CD4-positive, alpha-beta T cell (primary cell): ENCODE measurements around the gene UBXN11. TPM values are rescaled to one million over a fixed set of nuclear protein-coding genes. Genes with fewer than 3 reads are reported as not detected.
A peak's percentile ranks its signal among the peaks of the same experiment; 100 is the strongest.

Source experiments
- ATAC-seq: fragments of 200-7000 bp; cut with Tn5 transposase; one replicate; pipeline ENCODE4 v1.10.0; 2022; ENCODE audit warnings: mild to moderate bottlenecking; ENCODE audit not compliant: poor library complexity
- CTCF ChIA-PET: fragments of 350-600 bp; sonication (Branson Sonifier 250); formaldehyde crosslinking; loops from one replicate; lab custom pipeline; 2021; ENCODE audit warnings: antibody characterized with exemption, inconsistent platforms; lab: Charles Lee
- POLR2A ChIA-PET: fragments of 350-600 bp; sonication (Branson Sonifier 250); formaldehyde crosslinking; loops from one replicate; lab custom pipeline; 2021; ENCODE audit warnings: antibody characterized with exemption, inconsistent platforms; lab: Charles Lee
- DNase-seq, 14 experiments: peaks; one replicate each; pipeline ENCODE4 v3.0.0-alpha.2; 2013 to 2020; ENCODE audit warnings: mixed read lengths in 2 of 14
- H3K27ac ChIP-seq, 2 donors: one replicate each; pipeline versions ENCODE4 v1.5.1 to v1.7.0; 2013; ENCODE audit warnings: low read length in 2 of 2, low read depth in 1 of 2, mild to moderate bottlenecking in 1 of 2
- H3K27me3 ChIP-seq, 2 experiments: 1 replicate in 1 of 2; 2 replicates in 1 of 2; pipeline versions ENCODE4 v1.6.1 to v1.7.0; 2013; ENCODE audit warnings: low read length in 2 of 2, control low read depth in 1 of 2, mild to moderate bottlenecking in 1 of 2, moderate library complexity in 1 of 2; ENCODE audit not compliant: insufficient read depth in 2 of 2, control insufficient read depth in 1 of 2
- H3K36me3 ChIP-seq: one replicate; pipeline ENCODE4 v1.6.1; 2013; ENCODE audit warnings: low read length, control low read depth; ENCODE audit not compliant: insufficient read depth
- H3K4me1 ChIP-seq: one replicate; pipeline ENCODE4 v1.6.1; 2013; ENCODE audit warnings: low read length, control low read depth; ENCODE audit not compliant: insufficient read depth
- H3K4me3 ChIP-seq: one replicate; pipeline ENCODE4 v1.5.1; 2013; ENCODE audit warnings: mild to moderate bottlenecking, low read length, moderate library complexity
- H3K9me3 ChIP-seq, 2 experiments: 1 replicate in 1 of 2; 2 replicates in 1 of 2; pipeline versions ENCODE4 v1.6.1 to v1.7.0; 2013; ENCODE audit warnings: low read length in 2 of 2, mild to moderate bottlenecking in 2 of 2, control low read depth in 1 of 2, moderate library complexity in 1 of 2; ENCODE audit not compliant: control insufficient read depth in 1 of 2, insufficient read depth in 1 of 2
- H3K27ac Mint-ChIP-seq: one replicate; pipeline ENCODE4 v1.8.0; 2020; ENCODE audit warnings: mixed read lengths
- H3K27me3 Mint-ChIP-seq: one replicate; pipeline ENCODE4 v1.8.0; 2021; ENCODE audit warnings: mixed read lengths
- H3K36me3 Mint-ChIP-seq: one replicate; pipeline ENCODE4 v1.8.0; 2021; ENCODE audit warnings: low read depth, mixed read lengths
- H3K4me1 Mint-ChIP-seq: one replicate; pipeline ENCODE4 v1.8.0; 2021; ENCODE audit warnings: low read depth, mixed read lengths
- H3K4me3 Mint-ChIP-seq: one replicate; pipeline ENCODE4 v1.8.0; 2020; ENCODE audit warnings: mild to moderate bottlenecking, mixed read lengths
- H3K9me3 Mint-ChIP-seq: one replicate; pipeline ENCODE4 v1.8.0; 2020; ENCODE audit warnings: mixed read lengths
- intact Hi-C, 2 experiments: fragments of 100-400 bp; cut with DNase I in 1 of 2; cut with micrococcal nuclease in 1 of 2; formaldehyde crosslinking; loops; one replicate each; pipeline versions ENCODE4 v1.15.1 to v1.9.0; 2023 to 2025; cut with DNase I, micrococcal nuclease
- total RNA-seq, 174 experiments: library from RNA in 2 of 174; stranded (reverse) in 2 of 174; gene quantifications; one replicate each; pipeline ENCODE4 v1.2.3 and lab custom pipeline; 2021 to 2026
- TF ChIP-seq, protein P1 (sequence below): fragments of 200-600 bp; IDR thresholded peaks from one replicate; pipeline ENCODE4 v1.8.0; 2022; ENCODE audit warnings: antibody characterized with exemption, mild to moderate bottlenecking

The UBXN11 gene
- total RNA-seq, 2 experiments from 2014 or later = 39.3 to 42.3 TPM

DNA sequence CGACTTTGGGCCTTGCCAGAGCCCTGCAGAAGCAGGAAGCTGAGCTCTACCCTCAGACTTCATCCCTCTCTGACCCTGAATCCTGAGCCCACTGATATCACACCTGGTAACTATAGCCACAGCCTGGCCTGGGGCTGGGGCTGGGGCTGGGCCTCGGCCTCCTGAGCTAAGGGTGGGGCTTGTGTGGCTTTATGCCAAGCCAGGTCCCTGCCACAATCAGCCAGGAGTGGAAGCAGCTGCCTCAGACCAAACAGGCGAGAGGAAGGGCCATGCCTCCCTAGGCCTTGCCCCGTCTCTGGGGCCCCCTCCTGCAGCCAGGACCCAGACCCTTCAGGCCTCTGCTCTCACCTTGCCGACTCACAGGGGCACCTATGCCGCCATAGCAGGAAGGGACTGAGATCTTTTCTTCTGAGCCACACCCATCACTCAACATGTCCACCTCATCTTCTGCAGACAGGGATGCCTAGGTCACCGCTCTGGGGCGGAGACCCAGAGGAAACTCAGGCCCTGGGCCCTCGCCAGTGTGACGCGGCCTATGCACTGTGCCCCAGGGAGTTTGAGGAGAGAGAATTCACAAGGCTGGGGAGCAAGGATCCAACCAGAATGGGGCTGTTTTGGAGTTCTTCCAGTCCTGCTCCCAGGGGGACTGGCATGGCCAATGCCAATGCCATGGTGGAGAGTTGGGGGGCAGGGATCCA, 5.7 kb downstream of the UBXN11 start:
- Histone ChIP-seq H3K27ac (no peak overlapping the region), H3K9me3 (no peaks in the 10 kb centered on the region), H3K4me3 (no peak overlapping the region), H3K4me1 (peaks cover 28% of the 10 kb centered on the region), H3K27me3 (no peaks in the 10 kb centered on the region), H3K36me3 (peaks cover 9% of the 10 kb centered on the region)
- ATAC-seq (no peak), DNase-seq (no peak)
- peaks cover 8% of the 10 kb centered on the region for H3K36me3 Mint-ChIP-seq
- no peaks in the 10 kb centered on the region for H3K9me3 Mint-ChIP-seq
- POLR2A ChIA-PET = interaction anchor here (0.7 to 2.6 kb wide), 5 partner anchors 10 to 17 kb away, joined by 4 to 16 read pairs (median 6); partner anchors contain the start of gene CD52
- no peak overlapping the region for H3K4me3 Mint-ChIP-seq
- intact Hi-C loops = no loop called here
- CTCF ChIA-PET = interaction anchor here (0.8 to 2.2 kb wide), 4 partner anchors 11 to 26 kb away, joined by 3 to 10 read pairs (median 3); no protein-coding TSS in a partner anchor
- no peaks in the 10 kb centered on the region for H3K27me3 Mint-ChIP-seq
- peak overlapping the region; percentile 47 for H3K27ac Mint-ChIP-seq
- TF ChIP-seq, protein P1, sequence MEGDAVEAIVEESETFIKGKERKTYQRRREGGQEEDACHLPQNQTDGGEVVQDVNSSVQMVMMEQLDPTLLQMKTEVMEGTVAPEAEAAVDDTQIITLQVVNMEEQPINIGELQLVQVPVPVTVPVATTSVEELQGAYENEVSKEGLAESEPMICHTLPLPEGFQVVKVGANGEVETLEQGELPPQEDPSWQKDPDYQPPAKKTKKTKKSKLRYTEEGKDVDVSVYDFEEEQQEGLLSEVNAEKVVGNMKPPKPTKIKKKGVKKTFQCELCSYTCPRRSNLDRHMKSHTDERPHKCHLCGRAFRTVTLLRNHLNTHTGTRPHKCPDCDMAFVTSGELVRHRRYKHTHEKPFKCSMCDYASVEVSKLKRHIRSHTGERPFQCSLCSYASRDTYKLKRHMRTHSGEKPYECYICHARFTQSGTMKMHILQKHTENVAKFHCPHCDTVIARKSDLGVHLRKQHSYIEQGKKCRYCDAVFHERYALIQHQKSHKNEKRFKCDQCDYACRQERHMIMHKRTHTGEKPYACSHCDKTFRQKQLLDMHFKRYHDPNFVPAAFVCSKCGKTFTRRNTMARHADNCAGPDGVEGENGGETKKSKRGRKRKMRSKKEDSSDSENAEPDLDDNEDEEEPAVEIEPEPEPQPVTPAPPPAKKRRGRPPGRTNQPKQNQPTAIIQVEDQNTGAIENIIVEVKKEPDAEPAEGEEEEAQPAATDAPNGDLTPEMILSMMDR = no peak
- H3K4me1 Mint-ChIP-seq = peaks cover 18% of the 10 kb centered on the region

DNA sequence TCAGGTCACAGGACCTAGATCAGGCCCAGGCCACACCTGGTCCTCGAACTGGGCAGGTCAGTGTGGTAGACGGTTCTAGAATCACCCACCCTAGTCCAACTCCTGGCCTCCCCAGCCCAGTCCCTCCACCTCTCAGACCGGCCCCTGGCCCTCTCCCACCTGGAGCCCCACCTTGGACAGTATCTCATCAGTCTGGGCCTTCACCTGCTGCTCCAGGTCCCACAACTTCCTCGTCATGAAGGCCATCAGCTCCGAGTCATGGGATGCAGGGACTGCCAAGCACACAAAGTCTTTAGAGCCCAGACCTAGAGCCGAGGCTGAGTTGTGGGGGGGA, 8.7 kb downstream of the UBXN11 start:
- no peaks in the 10 kb centered on the region for H3K9me3 Mint-ChIP-seq
- no peaks in the 10 kb centered on the region for H3K9me3 ChIP-seq
- no peaks in the 10 kb centered on the region for H3K27me3 Mint-ChIP-seq
- no peak overlapping the region for H3K4me3 ChIP-seq
- intact Hi-C loops = no loop called here
- H3K4me1 ChIP-seq = peaks cover 41% of the 10 kb centered on the region
- CTCF ChIA-PET = no interaction called here
- no peak overlapping the region for H3K27ac ChIP-seq
- no peak overlapping the region for H3K27ac Mint-ChIP-seq
- peaks cover 21% of the 10 kb centered on the region for H3K4me1 Mint-ChIP-seq
- H3K36me3 ChIP-seq = peaks cover 11% of the 10 kb centered on the region
- peaks cover 12% of the 10 kb centered on the region for H3K36me3 Mint-ChIP-seq
- peak in 1 of 14 experiments; percentile 1 for DNase-seq
- no peaks in the 10 kb centered on the region for H3K27me3 ChIP-seq
- ATAC-seq = no peak
- TF ChIP-seq, protein P1 = no peak
- no peak overlapping the region for H3K4me3 Mint-ChIP-seq
- POLR2A ChIA-PET = interaction anchor here (0.8 to 1.8 kb wide), 5 partner anchors 9 to 19 kb away, joined by 3 to 6 read pairs (median 5); partner anchors contain the start of genes CD52 and UBXN11

DNA sequence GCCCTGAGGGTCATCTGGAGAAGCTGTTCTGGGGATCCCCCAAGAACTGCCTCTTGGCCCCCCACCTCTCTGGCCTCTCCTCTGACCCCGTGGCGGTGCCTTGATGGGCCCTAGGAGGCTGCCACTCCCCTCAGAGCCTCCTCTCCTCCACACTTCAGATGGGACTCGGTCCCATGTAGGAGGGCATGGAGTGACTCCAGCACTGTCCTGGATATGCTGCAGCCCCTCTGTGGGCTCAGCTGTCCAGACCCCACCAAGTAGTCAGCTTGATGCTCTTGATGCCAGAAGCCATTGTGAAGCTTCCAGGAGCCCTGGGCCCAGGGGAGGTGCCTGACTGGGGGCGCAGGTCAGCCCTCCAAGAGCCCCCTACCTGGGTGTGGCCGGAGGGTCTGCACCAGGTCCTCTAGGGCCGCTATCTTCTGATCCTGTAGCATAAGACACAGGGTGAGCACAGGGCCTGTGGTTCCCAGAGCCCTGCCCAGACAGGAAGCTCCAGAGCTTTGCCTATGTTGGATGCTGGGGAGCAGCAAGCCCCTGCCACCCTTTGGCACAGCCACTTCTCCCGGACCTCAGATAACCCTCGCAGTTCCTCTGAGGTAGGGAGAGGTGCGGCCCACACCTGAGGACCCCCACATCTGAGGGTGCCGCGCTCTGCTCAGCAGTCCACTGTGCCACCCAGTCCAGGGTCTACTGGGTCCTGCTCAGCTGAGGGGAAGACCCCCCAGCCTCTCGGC, 9.2 kb downstream of the UBXN11 start:
- H3K4me3 Mint-ChIP-seq = no peak overlapping the region
- no peaks in the 10 kb centered on the region for H3K27me3 Mint-ChIP-seq

More for the DNA sequence above, 9.2 kb downstream of the UBXN11 start:
- DNase-seq = peak in 1 of 14 experiments; percentile 1
- CTCF ChIA-PET = no interaction called here
- TF ChIP-seq, protein P1 = no peak
- Histone ChIP-seq H3K9me3 (no peaks in the 10 kb centered on the region), H3K27me3 (no peaks in the 10 kb centered on the region), H3K4me1 (peaks cover 46% of the 10 kb centered on the region), H3K4me3 (no peak overlapping the region), H3K27ac (no peak overlapping the region), H3K36me3 (peaks cover 11% of the 10 kb centered on the region)
- intact Hi-C loops = no loop called here
- Mint-ChIP-seq H3K9me3 (no peaks in the 10 kb centered on the region), H3K4me1 (peaks cover 22% of the 10 kb centered on the region), H3K27ac (no peak overlapping the region), H3K36me3 (peaks cover 12% of the 10 kb centered on the region)
- POLR2A ChIA-PET = interaction anchor here (0.8 to 1.8 kb wide), 5 partner anchors 8 to 20 kb away, joined by 3 to 6 read pairs (median 5); partner anchors contain the start of genes CD52 and UBXN11
- ATAC-seq = no peak
